Measurements from ENCODE around the gene EXOSC2.

The EXOSC2 gene

DNA sequence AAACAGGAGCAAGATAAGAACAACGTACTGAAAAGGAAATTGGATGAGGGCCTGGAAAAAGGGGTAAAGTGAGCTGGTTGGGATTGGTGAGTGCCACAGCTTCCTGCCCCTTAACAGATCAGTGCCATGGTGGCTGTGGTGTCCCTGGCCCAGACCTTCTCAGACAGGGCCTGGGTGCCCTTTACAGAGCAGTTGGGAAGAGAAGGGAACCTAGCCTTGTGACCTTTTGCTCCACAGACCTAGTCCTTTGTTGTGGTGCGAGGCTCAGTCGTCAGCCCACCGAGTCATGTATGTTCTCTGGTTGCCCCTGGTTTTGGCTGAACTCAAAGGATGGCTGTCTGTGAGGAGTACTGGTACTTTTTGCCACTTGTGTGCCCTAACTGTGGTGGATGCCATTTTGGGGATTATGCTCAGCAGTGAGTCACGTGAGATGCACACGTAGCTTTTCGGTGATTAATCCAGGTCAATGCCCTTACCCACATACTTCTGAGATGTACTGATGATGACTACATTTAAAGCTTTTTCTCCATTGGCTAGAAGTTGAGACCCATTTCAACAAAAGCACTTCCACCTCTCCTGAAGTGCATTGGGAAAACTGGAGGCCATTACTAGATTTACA is 48.4 kb downstream of the EXOSC2 start:
- no peaks in the 10 kb centered on the region for H3K4me1 ChIP-seq (ENCODE audit: low read length)
- H4K20me1 ChIP-seq (ENCODE audit: insufficient read depth, low read length), result no peaks in the 10 kb centered on the region
- no peak overlapping the region for H3K9ac ChIP-seq (ENCODE audit: low read length)
- no peak overlapping the region for H3K4me3 ChIP-seq (ENCODE audit: low read length)
- no peak overlapping the region for H3K27ac ChIP-seq (ENCODE audit: low read length)
- H3K4me2 ChIP-seq (ENCODE audit: low read length), result no peak overlapping the region
- TF ChIP-seq CTCF (IDR thresholded peaks at IDR 0.05; ENCODE audit: low read depth, low read length) (no peak), EZH2phosphoT487 (IDR thresholded peaks at IDR 0.05; ENCODE audit: low read depth) (no peak)
- peaks cover 7% of the 10 kb centered on the region; the same call in 1 of the 2 replicates for H3K79me2 ChIP-seq (ENCODE audit: low read length)
- no peaks in the 10 kb centered on the region for H3K36me3 ChIP-seq (replicated peaks; ENCODE audit: low read depth, low read length)
- no peaks in the 10 kb centered on the region for H3K9me3 ChIP-seq (ENCODE audit: insufficient read depth, low read length)
- H2AFZ ChIP-seq (ENCODE audit: low read depth, low read length), result no peak overlapping the region
- H3K27me3 ChIP-seq (ENCODE audit: low read depth, low read length), result no peaks in the 10 kb centered on the region

DNA sequence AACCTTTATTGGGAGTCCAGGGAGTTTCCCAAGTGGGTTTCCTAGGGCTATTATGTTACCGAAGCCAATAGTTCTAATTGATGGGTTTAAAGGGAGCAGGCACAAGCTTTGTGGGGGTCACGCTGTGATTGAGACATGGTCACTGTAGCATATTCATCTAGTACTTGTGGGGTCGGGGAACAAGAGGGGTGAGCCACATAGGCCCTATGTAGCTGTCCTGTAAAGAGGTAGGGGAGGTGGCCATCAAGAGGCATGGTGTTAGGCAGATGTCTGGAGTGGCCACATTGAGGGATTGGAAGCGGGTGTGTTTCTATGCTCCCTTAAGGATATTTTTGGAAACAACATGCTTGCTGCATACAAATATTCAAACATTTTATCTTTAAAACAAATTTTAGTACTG is 50.1 kb downstream of the EXOSC2 start:
- Histone ChIP-seq H2AFZ (ENCODE audit: low read depth, low read length) (no peak overlapping the region), H3K4me2 (ENCODE audit: low read length) (no peak overlapping the region), H3K9me3 (ENCODE audit: insufficient read depth, low read length) (no peaks in the 10 kb centered on the region), H3K4me3 (ENCODE audit: low read length) (no peak overlapping the region), H3K27me3 (ENCODE audit: low read depth, low read length) (no peaks in the 10 kb centered on the region), H3K36me3 (replicated peaks; ENCODE audit: low read depth, low read length) (no peaks in the 10 kb centered on the region), H3K9ac (ENCODE audit: low read length) (no peak overlapping the region), H3K79me2 (ENCODE audit: low read length) (peaks cover 7% of the 10 kb centered on the region; the same call in 1 of the 2 replicates), H4K20me1 (ENCODE audit: insufficient read depth, low read length) (no peaks in the 10 kb centered on the region), H3K4me1 (ENCODE audit: low read length) (no peaks in the 10 kb centered on the region), H3K27ac (ENCODE audit: low read length) (no peak overlapping the region)
- TF ChIP-seq CTCF (IDR thresholded peaks at IDR 0.05; ENCODE audit: low read depth, low read length) (no peak), EZH2phosphoT487 (IDR thresholded peaks at IDR 0.05; ENCODE audit: low read depth) (no peak)

DNA sequence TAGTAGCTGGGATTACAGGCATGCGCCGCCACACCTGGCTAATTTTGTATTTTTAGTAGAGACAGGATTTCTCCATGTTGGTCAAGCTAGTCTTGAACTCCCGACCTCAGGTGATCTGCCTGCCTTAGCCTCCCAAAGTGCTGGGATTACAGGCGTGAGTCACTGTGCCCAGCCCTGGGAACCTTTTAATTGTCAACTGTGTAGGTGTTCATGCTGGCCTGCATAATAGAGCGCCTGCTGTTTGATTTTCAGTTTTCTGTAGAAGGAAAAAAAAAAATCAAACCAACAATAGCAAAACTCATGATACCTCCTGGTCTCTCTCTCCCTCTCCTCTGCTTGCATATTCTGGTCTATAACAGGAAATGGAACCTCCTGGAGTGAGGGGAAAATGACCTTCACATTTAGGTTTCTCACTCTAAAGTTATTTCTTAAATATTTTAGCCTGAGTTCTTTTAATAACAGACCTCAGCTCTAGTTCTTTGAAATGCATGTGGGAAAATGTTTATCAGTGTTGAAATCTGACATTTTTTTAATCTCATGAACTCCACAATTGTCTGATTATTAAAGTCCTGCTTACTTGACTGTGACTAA is 51.7 kb downstream of the EXOSC2 start:
- Histone ChIP-seq H3K79me2 (ENCODE audit: low read length) (peaks cover 4% of the 10 kb centered on the region; the same call in 1 of the 2 replicates), H3K4me2 (ENCODE audit: low read length) (no peak overlapping the region), H3K4me3 (ENCODE audit: low read length) (no peak overlapping the region), H3K9ac (ENCODE audit: low read length) (no peak overlapping the region), H3K4me1 (ENCODE audit: low read length) (no peaks in the 10 kb centered on the region), H3K9me3 (ENCODE audit: insufficient read depth, low read length) (no peaks in the 10 kb centered on the region), H3K27ac (ENCODE audit: low read length) (no peak overlapping the region), H2AFZ (ENCODE audit: low read depth, low read length) (no peak overlapping the region), H3K27me3 (ENCODE audit: low read depth, low read length) (no peaks in the 10 kb centered on the region), H4K20me1 (ENCODE audit: insufficient read depth, low read length) (no peaks in the 10 kb centered on the region), H3K36me3 (replicated peaks; ENCODE audit: low read depth, low read length) (no peaks in the 10 kb centered on the region)
- TF ChIP-seq EZH2phosphoT487 (IDR thresholded peaks at IDR 0.05; ENCODE audit: low read depth) (no peak), CTCF (IDR thresholded peaks at IDR 0.05; ENCODE audit: low read depth, low read length) (no peak)

- no peaks in the 10 kb centered on the region for H3K4me1 ChIP-seq (ENCODE audit: low read length)
- no peak overlapping the region for H3K4me2 ChIP-seq (ENCODE audit: low read length)
- H3K27me3 ChIP-seq (ENCODE audit: low read depth, low read length), result no peaks in the 10 kb centered on the region
- H2AFZ ChIP-seq (ENCODE audit: low read depth, low read length), result no peak overlapping the region
- no peak overlapping the region for H3K4me3 ChIP-seq (ENCODE audit: low read length)
- H3K79me2 ChIP-seq (ENCODE audit: low read length), result 0 out of 2 replicates have a peak, but pooled peaks cover 3% of the 10 kb centered on the region
- no peaks in the 10 kb centered on the region for H4K20me1 ChIP-seq (ENCODE audit: insufficient read depth, low read length)
- H3K9me3 ChIP-seq (ENCODE audit: insufficient read depth, low read length), result no peaks in the 10 kb centered on the region
- H3K9ac ChIP-seq (ENCODE audit: low read length), result no peak overlapping the region
- TF ChIP-seq CTCF (IDR thresholded peaks at IDR 0.05; ENCODE audit: low read depth, low read length), result no peak
- TF ChIP-seq EZH2phosphoT487 (IDR thresholded peaks at IDR 0.05; ENCODE audit: low read depth), result no peak
- no peak overlapping the region for H3K27ac ChIP-seq (ENCODE audit: low read length)
- H3K36me3 ChIP-seq (replicated peaks; ENCODE audit: low read depth, low read length), result no peaks in the 10 kb centered on the region
Measured at GRCh38 chr9:130745829-130746228, 52.2 kb downstream of the EXOSC2 start.
